HepG2 (cell line): ENCODE results near the gene KDELR3. TPM values are rescaled to one million over a fixed set of nuclear protein-coding genes. Genes with fewer than 3 reads are reported as not detected.

ENCODE experiments used
- EHMT2 ChIP-seq: fragments of 200-600 bp; sonication (generic); IDR thresholded peaks from 2 replicates; pipeline ENCODE4 v1.7.0; 2017; ENCODE audit warnings: antibody characterized with exemption, low read depth, low read length, borderline replicate concordance
- HCFC1 ChIP-seq: fragments of 150-350 bp; IDR thresholded peaks from 2 replicates; pipeline ENCODE4 v1.6.1; 2014; ENCODE audit warnings: low read depth, low read length
- HOXA9 ChIP-seq: sonication (generic); formaldehyde crosslinking; IDR thresholded peaks from 2 replicates; pipeline ENCODE4 v1.8.1; 2022; ENCODE audit warnings: missing genetic modification reagents, mild to moderate bottlenecking, moderate library complexity, borderline replicate concordance
- KLF6 ChIP-seq: IDR thresholded peaks from 2 replicates; pipeline ENCODE4 v1.8.0; 2016; ENCODE audit warnings: missing biosample characterization, missing genetic modification reagents
- MYNN ChIP-seq: sonication (generic); formaldehyde crosslinking; IDR thresholded peaks from 2 replicates; pipeline ENCODE4 v1.4.0; 2020; ENCODE audit warnings: mild to moderate bottlenecking, low read depth, missing genetic modification reagents
- PHF8 ChIP-seq: sonication (generic); formaldehyde crosslinking; IDR thresholded peaks from 2 replicates; pipeline ENCODE4 v1.5.0; 2020; ENCODE audit warnings: missing genetic modification reagents
- RAD21 ChIP-seq: fragments of 450-650 bp; formaldehyde crosslinking; IDR thresholded peaks from 2 replicates; pipeline ENCODE4 v1.5.0; 2020; ENCODE audit warnings: mild to moderate bottlenecking
- ZBTB38 ChIP-seq: sonication (generic); formaldehyde crosslinking; IDR thresholded peaks from 2 replicates; pipeline ENCODE4 v1.5.1; 2020; ENCODE audit warnings: mild to moderate bottlenecking, missing genetic modification reagents
- ZMYM4 ChIP-seq: sonication (generic); formaldehyde crosslinking; IDR thresholded peaks from 2 replicates; pipeline ENCODE4 v1.8.1; 2023; ENCODE audit warnings: mild to moderate bottlenecking, missing genetic modification reagents
- ZNF207 ChIP-seq: fragments of 450-650 bp; IDR thresholded peaks from 2 replicates; pipeline ENCODE4 v1.6.1; 2016; ENCODE audit warnings: antibody characterized with exemption, borderline replicate concordance
- ZNF510 ChIP-seq: sonication (generic); formaldehyde crosslinking; IDR thresholded peaks from 2 replicates; pipeline ENCODE4 v1.4.0; 2020; ENCODE audit warnings: low read depth, mild to moderate bottlenecking, missing genetic modification reagents
- ZNF746 ChIP-seq: sonication (generic); formaldehyde crosslinking; IDR thresholded peaks from 2 replicates; pipeline ENCODE4 v1.8.0; 2022; ENCODE audit warnings: mild to moderate bottlenecking, missing genetic modification reagents
- ZNF780A ChIP-seq: sonication (generic); formaldehyde crosslinking; IDR thresholded peaks from 2 replicates; pipeline ENCODE4 v1.8.0; 2022; ENCODE audit warnings: mild to moderate bottlenecking, missing genetic modification reagents, moderate library complexity
- ZNF883 ChIP-seq: sonication (generic); formaldehyde crosslinking; IDR thresholded peaks from 2 replicates; pipeline ENCODE4 v1.5.1; 2020; ENCODE audit warnings: mild to moderate bottlenecking, missing genetic modification reagents; ENCODE audit errors: not compliant biosample characterization
- polyA plus RNA-seq, 8 experiments: library from polyadenylated mRNA; depleted of rRNA in 3 of 8; stranded (reverse) in 7 of 8; unstranded in 1 of 8; fragments of >200 nt; fragmentation: Illumina TruSeq in 4 of 8; extraction: Trizol in 4 of 8; gene quantifications; 2 replicates each; pipeline versions ENCODE4 v1.2.1 to v1.2.3, GENCODE V29; 2011 to 2016; ENCODE audit warnings: low read depth in 4 of 8, missing spikeins in 1 of 8, mixed read lengths in 1 of 8; ENCODE audit not compliant: insufficient read depth in 1 of 8
- total RNA-seq, 5 experiments: library from RNA; depleted of rRNA; stranded (reverse); fragments of >200 nt; fragmentation: Illumina TruSeq; extraction: Trizol; gene quantifications; 2 replicates each; pipeline ENCODE4 v1.2.3, GENCODE V29; 2016; ENCODE audit warnings: low read depth in 1 of 5
- TF ChIP-seq, protein P1 (sequence below): sonication (generic); formaldehyde crosslinking; IDR thresholded peaks from 2 replicates; pipeline ENCODE4 v1.9.0; 2022; ENCODE audit warnings: low read depth, missing genetic modification reagents
- TF ChIP-seq, protein P2 (sequence below): sonication (generic); formaldehyde crosslinking; IDR thresholded peaks from 2 replicates; pipeline ENCODE4 v1.8.0; 2023; ENCODE audit warnings: mild to moderate bottlenecking, missing genetic modification reagents
- TF ChIP-seq, protein P3 (sequence below): sonication (generic); formaldehyde crosslinking; IDR thresholded peaks from 2 replicates; pipeline ENCODE4 v1.4.0; 2020; ENCODE audit warnings: missing genetic modification reagents
- TF ChIP-seq, protein P4 (sequence below): sonication (generic); formaldehyde crosslinking; IDR thresholded peaks from 2 replicates; pipeline ENCODE4 v1.4.0; 2020; ENCODE audit warnings: missing genetic modification reagents, mild to moderate bottlenecking, borderline replicate concordance
- TF ChIP-seq, protein P5 (sequence below): sonication (generic); formaldehyde crosslinking; IDR thresholded peaks from 2 replicates; pipeline ENCODE4 v1.4.0; 2020; ENCODE audit warnings: mild to moderate bottlenecking, missing genetic modification reagents

The KDELR3 gene
- total and polyA plus RNA-seq, 2 of the 13 experiments (the other 11 are each of a cell fraction or from before 2014, with no cell fraction given): 24.2 to 65.7 TPM

DNA sequence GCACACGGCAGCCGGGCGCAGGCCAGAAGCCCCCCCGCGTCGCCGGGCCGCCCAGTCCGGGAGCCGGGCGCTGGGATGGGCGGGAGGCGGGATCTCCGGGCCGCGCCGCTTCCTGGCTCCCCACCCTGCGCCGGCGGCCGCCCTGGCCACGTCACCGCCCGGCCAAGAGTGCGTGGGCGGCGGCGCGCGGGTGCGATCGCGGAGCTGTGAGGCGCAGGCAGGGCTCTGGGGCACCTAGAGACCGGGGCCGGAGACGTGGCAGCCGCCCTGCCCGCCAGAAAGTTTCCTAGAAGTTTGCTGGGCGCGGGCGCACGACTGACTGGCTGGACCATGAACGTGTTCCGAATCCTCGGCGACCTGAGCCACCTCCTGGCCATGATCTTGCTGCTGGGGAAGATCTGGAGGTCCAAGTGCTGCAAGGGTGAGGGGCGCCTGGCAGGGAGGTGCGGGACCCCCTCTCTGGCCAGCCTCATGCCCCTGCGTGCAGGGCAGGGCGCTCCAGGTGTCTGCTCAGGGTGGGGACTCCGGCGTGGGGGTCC lies at the start of gene KDELR3 (continued):
- TF ChIP-seq, protein P1, sequence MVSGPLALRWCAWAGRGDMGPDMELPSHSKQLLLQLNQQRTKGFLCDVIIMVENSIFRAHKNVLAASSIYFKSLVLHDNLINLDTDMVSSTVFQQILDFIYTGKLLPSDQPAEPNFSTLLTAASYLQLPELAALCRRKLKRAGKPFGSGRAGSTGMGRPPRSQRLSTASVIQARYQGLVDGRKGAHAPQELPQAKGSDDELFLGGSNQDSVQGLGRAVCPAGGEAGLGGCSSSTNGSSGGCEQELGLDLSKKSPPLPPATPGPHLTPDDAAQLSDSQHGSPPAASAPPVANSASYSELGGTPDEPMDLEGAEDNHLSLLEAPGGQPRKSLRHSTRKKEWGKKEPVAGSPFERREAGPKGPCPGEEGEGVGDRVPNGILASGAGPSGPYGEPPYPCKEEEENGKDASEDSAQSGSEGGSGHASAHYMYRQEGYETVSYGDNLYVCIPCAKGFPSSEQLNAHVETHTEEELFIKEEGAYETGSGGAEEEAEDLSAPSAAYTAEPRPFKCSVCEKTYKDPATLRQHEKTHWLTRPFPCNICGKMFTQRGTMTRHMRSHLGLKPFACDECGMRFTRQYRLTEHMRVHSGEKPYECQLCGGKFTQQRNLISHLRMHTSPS (CRISPR knock-in tag): no peak; the same call in 1 of the 2 replicates
- TF ChIP-seq MYNN (CRISPR knock-in tag) (no peak), ZNF780A (CRISPR knock-in tag) (no peak), PHF8 (CRISPR knock-in tag) (peak; percentile 56), KLF6 (CRISPR knock-in tag) (peak; percentile 51; the same call in 1 of the 2 replicates), ZNF207 (no peak), ZNF510 (CRISPR knock-in tag) (no peak), HCFC1 (no peak), ZMYM4 (CRISPR knock-in tag) (no peak), ZNF746 (CRISPR knock-in tag) (no peak), EHMT2 (no peak), RAD21 (CRISPR knock-in tag) (no peak), ZBTB38 (0 out of 2 replicates have a peak, but pooled peaks have one; percentile 10), ZNF883 (peak; percentile 75), HOXA9 (CRISPR knock-in tag) (no peak)
- TF ChIP-seq, protein P2, sequence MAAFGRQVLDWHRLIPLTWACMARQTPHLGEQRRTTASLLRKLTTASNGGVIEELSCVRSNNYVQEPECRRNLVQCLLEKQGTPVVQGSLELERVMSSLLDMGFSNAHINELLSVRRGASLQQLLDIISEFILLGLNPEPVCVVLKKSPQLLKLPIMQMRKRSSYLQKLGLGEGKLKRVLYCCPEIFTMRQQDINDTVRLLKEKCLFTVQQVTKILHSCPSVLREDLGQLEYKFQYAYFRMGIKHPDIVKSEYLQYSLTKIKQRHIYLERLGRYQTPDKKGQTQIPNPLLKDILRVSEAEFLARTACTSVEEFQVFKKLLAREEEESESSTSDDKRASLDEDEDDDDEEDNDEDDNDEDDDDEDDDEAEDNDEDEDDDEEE (CRISPR knock-in tag): no peak
- TF ChIP-seq, protein P3, sequence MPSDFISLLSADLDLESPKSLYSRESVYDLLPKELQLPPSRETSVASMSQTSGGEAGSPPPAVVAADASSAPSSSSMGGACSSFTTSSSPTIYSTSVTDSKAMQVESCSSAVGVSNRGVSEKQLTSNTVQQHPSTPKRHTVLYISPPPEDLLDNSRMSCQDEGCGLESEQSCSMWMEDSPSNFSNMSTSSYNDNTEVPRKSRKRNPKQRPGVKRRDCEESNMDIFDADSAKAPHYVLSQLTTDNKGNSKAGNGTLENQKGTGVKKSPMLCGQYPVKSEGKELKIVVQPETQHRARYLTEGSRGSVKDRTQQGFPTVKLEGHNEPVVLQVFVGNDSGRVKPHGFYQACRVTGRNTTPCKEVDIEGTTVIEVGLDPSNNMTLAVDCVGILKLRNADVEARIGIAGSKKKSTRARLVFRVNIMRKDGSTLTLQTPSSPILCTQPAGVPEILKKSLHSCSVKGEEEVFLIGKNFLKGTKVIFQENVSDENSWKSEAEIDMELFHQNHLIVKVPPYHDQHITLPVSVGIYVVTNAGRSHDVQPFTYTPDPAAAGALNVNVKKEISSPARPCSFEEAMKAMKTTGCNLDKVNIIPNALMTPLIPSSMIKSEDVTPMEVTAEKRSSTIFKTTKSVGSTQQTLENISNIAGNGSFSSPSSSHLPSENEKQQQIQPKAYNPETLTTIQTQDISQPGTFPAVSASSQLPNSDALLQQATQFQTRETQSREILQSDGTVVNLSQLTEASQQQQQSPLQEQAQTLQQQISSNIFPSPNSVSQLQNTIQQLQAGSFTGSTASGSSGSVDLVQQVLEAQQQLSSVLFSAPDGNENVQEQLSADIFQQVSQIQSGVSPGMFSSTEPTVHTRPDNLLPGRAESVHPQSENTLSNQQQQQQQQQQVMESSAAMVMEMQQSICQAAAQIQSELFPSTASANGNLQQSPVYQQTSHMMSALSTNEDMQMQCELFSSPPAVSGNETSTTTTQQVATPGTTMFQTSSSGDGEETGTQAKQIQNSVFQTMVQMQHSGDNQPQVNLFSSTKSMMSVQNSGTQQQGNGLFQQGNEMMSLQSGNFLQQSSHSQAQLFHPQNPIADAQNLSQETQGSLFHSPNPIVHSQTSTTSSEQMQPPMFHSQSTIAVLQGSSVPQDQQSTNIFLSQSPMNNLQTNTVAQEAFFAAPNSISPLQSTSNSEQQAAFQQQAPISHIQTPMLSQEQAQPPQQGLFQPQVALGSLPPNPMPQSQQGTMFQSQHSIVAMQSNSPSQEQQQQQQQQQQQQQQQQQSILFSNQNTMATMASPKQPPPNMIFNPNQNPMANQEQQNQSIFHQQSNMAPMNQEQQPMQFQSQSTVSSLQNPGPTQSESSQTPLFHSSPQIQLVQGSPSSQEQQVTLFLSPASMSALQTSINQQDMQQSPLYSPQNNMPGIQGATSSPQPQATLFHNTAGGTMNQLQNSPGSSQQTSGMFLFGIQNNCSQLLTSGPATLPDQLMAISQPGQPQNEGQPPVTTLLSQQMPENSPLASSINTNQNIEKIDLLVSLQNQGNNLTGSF (CRISPR knock-in tag): no peak
- TF ChIP-seq, protein P4, sequence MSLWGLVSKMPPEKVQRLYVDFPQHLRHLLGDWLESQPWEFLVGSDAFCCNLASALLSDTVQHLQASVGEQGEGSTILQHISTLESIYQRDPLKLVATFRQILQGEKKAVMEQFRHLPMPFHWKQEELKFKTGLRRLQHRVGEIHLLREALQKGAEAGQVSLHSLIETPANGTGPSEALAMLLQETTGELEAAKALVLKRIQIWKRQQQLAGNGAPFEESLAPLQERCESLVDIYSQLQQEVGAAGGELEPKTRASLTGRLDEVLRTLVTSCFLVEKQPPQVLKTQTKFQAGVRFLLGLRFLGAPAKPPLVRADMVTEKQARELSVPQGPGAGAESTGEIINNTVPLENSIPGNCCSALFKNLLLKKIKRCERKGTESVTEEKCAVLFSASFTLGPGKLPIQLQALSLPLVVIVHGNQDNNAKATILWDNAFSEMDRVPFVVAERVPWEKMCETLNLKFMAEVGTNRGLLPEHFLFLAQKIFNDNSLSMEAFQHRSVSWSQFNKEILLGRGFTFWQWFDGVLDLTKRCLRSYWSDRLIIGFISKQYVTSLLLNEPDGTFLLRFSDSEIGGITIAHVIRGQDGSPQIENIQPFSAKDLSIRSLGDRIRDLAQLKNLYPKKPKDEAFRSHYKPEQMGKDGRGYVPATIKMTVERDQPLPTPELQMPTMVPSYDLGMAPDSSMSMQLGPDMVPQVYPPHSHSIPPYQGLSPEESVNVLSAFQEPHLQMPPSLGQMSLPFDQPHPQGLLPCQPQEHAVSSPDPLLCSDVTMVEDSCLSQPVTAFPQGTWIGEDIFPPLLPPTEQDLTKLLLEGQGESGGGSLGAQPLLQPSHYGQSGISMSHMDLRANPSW: no peak
- TF ChIP-seq, protein P5, sequence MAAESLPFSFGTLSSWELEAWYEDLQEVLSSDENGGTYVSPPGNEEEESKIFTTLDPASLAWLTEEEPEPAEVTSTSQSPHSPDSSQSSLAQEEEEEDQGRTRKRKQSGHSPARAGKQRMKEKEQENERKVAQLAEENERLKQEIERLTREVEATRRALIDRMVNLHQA (CRISPR knock-in tag): no peak
